Amniotic stem cell (primary cell): Measurements from ENCODE around the gene PRDX1.
A peak's percentile ranks its signal among the peaks of the same experiment; 100 is the strongest.

Experiments used
- DNase-seq: peaks from one replicate; lab custom pipeline; 2025; lab: John Stamatoyannopoulos, UW

The PRDX1 gene

GRCh38 chr1:45521413-45522323 is at the start of gene PRDX1:
Gene PRDX1 (minus strand): TSS chr1:45521884. CDS start chr1:45519043, 2,841 bp downstream.
- peak; percentile 78 for DNase-seq

GRCh38 chr1:45570631-45571030 is 48.9 kb upstream of the PRDX1 start:
- DNase-seq: no peak

DNA sequence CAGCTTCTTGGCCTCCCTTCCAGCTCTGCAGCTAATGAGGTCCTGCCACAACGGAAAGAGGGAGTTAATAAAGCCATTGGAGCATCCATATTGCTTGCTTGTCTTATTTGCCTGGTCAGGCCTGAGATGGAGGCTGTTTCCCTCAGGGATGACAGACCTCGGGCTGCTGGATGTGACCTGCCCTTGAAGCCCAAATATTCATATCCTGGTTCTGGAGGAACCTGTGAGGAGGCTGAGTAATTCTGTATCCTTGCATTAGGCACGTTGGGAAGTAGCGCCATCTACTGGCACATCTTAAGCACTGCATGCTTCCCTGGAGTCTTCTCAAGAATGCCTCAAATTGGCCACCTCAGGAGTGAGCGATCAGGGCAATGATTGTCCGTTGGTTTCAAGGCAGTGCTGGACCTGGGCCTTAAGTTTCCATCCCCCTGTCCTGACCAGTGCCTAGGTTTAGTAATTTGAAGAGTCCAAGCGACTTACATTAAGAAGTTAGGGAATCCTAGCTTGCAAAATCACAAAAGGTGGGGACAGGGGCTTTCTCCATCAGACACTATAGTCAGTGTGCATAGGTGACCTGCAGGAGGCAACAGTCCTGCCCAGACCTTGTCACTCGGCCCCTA is 48.4 kb upstream of the PRDX1 start:
- DNase-seq: peak; percentile 12

GRCh38 chr1:45569571-45569961 is 47.9 kb upstream of the PRDX1 start:
- no peak for DNase-seq

DNA sequence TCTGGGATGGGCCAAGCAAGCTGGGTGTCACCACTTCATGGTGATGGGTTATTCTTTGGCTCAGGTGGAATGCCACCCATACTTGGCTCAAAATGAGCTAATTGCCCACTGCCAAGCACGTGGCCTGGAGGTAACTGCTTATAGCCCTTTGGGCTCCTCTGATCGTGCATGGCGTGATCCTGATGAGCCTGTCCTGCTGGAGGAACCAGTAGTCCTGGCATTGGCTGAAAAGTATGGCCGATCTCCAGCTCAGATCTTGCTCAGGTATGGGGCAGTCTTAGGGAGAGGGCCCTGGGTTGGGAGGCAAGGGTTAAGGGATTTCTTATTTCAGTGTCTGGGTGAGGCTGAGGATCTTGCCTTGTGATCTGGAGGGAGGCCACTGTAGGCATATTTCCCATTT is 46.7 kb upstream of the PRDX1 start:
- DNase-seq: no peak

DNA sequence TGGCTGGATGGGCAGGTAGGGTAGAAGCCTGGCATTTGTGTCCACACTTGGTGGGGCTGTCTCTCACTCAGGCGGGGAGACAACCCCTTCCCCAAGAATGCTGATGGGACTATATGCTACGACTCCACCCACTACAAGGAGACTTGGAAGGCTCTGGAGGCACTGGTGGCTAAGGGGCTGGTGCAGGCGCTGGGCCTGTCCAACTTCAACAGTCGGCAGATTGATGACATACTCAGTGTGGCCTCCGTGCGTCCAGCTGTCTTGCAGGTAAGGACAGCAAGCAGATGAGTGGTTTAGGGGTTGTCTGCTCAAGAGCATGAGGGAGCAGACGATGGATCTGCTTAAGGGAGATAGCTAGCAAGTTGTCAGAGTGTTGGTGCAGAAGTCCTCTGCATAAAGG is 46.2 kb upstream of the PRDX1 start:
- DNase-seq: no peak

DNA sequence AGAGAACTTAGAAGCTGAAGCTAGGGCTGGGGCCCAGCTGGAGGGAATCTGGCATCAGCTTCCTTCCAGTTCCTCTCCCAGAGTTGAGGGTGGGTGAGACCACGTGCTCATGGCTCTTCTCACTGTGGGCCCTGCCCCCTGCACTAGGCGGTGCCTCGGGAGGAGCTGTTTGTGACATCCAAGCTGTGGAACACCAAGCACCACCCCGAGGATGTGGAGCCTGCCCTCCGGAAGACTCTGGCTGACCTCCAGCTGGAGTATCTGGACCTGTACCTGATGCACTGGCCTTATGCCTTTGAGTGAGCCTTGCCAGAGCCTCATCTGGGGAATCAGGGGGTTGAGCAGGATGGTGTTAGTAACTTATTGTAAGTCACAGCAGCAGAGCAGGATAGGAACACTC is 45.0 kb upstream of the PRDX1 start:
- no peak for DNase-seq

- DNase-seq: no peak
Observed at GRCh38 chr1:45563843-45564242, 42.2 kb upstream of the PRDX1 start.

DNA sequence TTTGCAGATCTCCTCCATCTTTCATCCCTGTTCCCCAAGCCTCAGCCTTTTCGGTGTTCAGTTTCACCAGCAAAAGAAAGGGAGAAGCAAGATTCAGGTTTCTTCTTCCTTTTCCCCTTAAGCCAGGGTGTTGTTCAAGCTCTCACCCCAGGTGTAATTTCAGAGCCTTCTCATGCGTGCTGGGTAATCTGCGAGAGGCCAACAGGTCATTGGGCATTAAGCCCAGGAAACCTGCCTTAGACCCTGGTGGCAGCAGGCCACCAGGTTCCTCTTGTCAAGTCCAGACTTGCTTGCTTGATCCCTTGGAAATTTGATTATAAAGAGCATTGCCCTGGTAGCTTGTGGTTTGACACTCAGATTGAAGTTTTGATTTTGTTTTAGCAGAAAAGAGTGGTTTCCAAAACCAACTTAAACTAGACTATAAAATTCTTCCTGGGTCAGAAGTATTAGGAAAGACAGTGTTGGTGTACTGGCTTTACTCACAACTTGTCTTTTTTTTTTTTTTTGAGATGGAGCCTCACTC is 35.8 kb upstream of the PRDX1 start:
- DNase-seq: no peak

DNA sequence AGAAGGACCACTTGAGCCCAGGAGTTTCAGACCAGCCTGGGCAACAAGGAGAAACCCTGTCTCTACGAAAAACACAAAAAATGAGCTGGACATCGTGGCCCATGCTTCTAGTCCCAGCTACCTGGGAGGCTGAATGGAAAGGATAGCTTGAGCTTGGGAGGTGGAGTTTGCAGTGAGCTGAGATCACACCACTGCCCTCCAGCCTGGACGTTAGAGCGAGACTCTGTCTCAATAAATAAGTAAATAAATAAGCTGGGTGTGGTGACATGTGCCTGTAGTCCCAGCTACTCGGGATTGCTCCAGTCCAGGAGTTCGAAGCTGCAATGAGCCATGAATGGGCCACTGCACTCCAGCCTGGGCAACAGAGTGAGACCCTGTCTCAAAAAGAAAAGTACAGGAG is 32.5 kb upstream of the PRDX1 start:
- no peak for DNase-seq

GRCh38 chr1:45552331-45552730 is 30.6 kb upstream of the PRDX1 start:
- no peak for DNase-seq

DNA sequence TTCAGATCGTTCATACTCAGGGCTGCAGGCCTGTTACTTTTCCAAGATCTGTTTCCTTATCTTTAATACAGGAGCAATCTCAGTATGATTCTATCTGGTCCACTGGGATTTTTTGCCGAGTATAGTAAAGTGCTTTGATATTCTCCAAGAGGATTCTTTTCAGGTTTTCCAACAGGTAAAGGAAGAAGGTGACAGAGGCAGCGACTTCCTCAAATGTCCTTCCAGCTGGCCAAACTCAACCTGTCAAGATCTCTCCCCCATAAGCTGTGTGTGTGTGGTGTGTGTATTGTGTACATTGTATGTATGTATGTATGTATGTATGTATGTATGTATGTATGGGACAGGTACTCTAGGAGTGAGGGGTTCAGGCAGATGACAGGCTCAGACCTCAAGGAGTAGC is 30.0 kb upstream of the PRDX1 start:
- no peak for DNase-seq

GRCh38 chr1:45550401-45551351 is 29.0 kb upstream of the PRDX1 start, which contains the start of gene AKR1A1:
Gene AKR1A1 (plus strand): TSS chr1:45550826. CDS start chr1:45561795, 10,969 bp downstream.
- peak; percentile 70 for DNase-seq

- no peak for DNase-seq
Observed at GRCh38 chr1:45545553-45546310, 24.0 kb upstream of the PRDX1 start.

DNA sequence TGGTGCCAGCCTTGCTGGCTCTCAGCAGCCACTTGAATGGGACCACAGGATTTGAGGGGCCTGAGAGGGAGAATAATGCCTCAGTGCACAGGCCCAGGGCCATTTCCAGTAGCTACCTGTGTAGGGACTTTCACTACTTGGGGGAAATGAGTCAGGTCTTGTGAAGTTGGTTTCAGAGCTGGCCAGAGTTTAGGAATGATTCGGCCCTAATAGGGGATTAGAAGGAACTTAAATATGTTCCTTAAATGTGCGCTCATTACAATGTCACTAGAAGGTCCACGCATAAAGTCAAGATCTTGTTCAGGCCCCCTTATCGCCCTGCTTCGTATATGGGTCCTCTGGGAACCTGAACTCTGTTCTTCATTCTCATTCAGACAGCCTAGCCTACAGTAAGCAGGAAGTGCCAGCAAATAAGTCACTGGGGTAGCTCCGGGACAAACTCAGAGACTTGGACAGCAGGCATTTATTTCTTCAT is 23.4 kb upstream of the PRDX1 start:
- no peak for DNase-seq

DNA sequence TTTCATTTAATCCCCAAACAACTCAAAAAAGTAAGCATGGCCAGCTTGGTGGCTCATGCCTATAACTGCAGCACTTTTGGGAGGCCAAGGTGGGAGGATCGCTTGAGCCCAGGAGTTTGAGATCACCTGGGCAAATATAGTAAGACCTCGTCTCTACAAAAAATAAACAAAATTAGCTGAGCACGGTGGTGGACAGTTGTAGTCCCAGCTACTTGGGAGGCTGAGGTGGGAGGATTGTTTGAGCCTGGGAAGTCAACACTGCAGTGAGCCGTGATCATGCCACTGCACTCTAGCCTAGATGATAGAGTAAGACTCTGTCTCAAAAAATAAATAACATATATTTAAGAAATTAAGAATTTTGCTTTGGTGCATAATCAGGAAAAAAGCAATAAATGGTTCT is 22.8 kb upstream of the PRDX1 start:
- no peak for DNase-seq

DNA sequence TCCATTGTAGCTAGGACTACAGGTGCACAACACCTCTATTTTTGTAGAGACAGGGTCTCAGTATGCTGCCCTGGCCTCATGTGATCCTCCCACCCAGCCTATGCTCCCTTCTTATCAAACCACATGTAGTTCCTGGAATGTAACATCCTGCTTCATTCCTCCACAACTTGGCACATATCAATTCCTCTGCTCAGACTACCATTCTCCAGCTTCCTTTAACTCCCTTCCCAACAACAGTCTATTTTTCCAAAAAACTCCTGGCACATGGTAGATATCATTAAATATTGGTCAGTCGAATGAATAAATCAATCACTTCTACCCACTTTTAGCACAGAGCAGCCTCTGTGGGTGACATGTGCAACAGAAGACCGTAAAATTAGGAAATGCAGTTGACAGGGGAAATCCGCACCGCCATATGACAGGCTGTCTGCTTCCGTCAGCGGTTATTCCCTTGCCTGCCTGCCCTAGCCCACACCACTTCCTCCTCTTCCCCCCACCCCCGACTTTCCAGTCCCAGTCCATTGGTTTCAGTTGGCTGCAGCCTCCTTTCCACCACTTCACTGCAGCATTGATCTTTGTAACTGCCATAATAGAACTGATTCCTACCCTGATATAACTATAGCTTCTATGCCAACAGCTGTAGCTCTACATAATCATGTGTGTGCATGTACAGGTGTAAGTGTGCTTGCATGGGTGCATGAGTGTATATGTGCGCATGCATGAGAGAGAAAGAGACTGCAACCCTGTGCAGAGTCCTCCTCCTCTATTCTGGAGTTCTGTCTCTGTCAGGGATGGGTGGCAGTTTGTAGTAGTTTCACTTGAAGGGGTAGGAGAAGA is 22.1 kb upstream of the PRDX1 start:
- DNase-seq: no peak

- no peak for DNase-seq
Observed at GRCh38 chr1:45542591-45542990, 20.9 kb upstream of the PRDX1 start.

GRCh38 chr1:45541193-45541592 is 19.5 kb upstream of the PRDX1 start:
- DNase-seq: no peak

DNA sequence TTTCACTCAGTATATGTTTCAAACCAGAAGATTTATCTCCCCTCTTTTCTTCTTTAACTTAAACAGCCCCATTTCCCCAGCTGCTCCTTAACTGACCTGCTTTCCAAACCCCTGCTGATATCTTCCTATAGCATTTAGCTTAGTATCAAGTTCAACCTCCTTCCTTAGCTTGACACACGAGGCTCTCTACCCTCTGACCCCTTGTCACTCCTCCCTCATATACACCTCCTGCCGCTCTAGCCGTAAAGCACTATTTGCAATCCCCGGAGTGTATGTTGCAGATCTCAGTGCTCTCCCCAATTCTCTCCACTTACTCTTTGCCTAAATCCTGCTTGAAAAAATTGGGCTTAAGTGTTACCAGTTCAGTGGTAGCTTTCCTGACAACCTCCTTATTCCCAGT is 15.2 kb upstream of the PRDX1 start:
- no peak for DNase-seq
